Measurements from ENCODE around the gene ALKBH6. TPM values are rescaled to one million over a fixed set of nuclear protein-coding genes. Genes with fewer than 3 reads are reported as not detected.
"Not testable (repeated sequence)": the region's sequence is repeated elsewhere in the genome, so short reads cannot be mapped to it uniquely, and the experiment has no call there.

The ALKBH6 gene
- total and polyA plus RNA-seq, 8 donors = 8.8 to 187 (median 19.7) TPM

- H3K27me3 ChIP-seq = peaks cover 0 to 77% (median 42%) of the 10 kb centered on the region in 3 donors
- no peak for DNase-seq
- TF ChIP-seq CTCF (IDR thresholded peaks at IDR 0.05) (no peak), POLR2A (IDR thresholded peaks at IDR 0.05) (no peak), EP300 (IDR thresholded peaks at IDR 0.05) (no peak), POLR2AphosphoS5 (IDR thresholded peaks at IDR 0.05) (no peak)
- H3K4me3 ChIP-seq = no peak overlapping the region
- H3K27ac ChIP-seq = no peak overlapping the region
- no peaks in the 10 kb centered on the region for H3K36me3 ChIP-seq
- intact Hi-C loops (cut with DNase I; ENCODE audit: low total_unique reads) = no loop called here
- H3K4me1 ChIP-seq = peaks cover 7 to 11% (median 10%) of the 10 kb centered on the region in 4 donors
- H3K9me3 ChIP-seq = peaks cover 0 to 3% (median 0%) of the 10 kb centered on the region in 4 donors
- WGBS, 5 donors = 85 to 94% (median 87%) methylated on average over 4 to 5 of the region's 5 CpGs
These were observed 27.9 kb downstream of the ALKBH6 start for GRCh38 chr19:35986111-35986510.

- Histone ChIP-seq H3K4me3 (no peak overlapping the region), H3K27ac (no peak overlapping the region), H3K9me3 (no peaks in the 10 kb centered on the region), H3K27me3 (peaks cover 0 to 87% (median 49%) of the 10 kb centered on the region in 3 donors), H3K36me3 (no peaks in the 10 kb centered on the region), H3K4me1 (peaks cover 7 to 11% (median 10%) of the 10 kb centered on the region in 4 donors)
- intact Hi-C loops (cut with DNase I; ENCODE audit: low total_unique reads) = no loop called here
- no peak for DNase-seq
- WGBS, 5 donors = 75 to 86% (median 77%) methylated on average over 7 to 8 of the region's 8 CpGs
- TF ChIP-seq EP300 (IDR thresholded peaks at IDR 0.05) (no peak), POLR2A (IDR thresholded peaks at IDR 0.05) (no peak), POLR2AphosphoS5 (IDR thresholded peaks at IDR 0.05) (no peak), CTCF (IDR thresholded peaks at IDR 0.05) (no peak)
These were observed 30.8 kb downstream of the ALKBH6 start for GRCh38 chr19:35983177-35983576.

- peaks cover 0 to 83% (median 29%) of the 10 kb centered on the region in 3 donors for H3K27me3 ChIP-seq
- H3K9me3 ChIP-seq; H3K4me1 ChIP-seq; H3K4me3 ChIP-seq; intact Hi-C loops (cut with DNase I; ENCODE audit: low total_unique reads); H3K27ac ChIP-seq; H3K36me3 ChIP-seq; DNase-seq: not testable (repeated sequence)
- 77 to 88% (median 81%) methylated on average over 4 of the region's 4 CpGs for WGBS, 5 donors
These were observed 33.0 kb downstream of the ALKBH6 start for GRCh38 chr19:35980997-35981396.

DNA sequence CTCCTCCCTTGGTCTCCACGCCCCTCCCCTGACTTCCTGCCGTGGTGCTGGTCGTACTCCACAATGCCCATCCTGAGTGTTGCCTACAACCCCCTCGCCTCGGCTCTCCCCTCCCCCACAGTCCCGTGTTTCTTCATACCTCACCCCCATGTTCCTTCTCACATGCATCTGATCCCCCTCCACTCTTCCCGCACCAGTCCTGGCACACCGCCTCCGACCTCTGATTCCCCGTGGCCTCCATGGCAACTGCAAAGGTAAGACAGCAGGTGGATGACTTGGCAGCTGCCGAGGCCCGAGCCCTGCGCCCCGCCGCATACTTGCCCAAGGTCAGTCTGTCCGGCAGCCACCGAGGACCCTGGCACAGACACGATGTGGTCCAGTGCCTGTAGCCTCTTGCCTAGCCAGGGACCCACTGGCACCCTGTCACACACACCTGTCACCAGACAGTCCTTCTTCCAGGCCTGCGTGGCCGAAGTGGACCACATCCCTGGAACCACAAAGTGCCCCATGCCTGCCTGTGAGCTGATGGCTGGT lies 35.1 kb downstream of the ALKBH6 start:
- Histone ChIP-seq H3K27me3 (peaks cover 0 to 84% (median 16%) of the 10 kb centered on the region in 3 donors), H3K4me3 (no peak overlapping the region), H3K9me3 (no peaks in the 10 kb centered on the region), H3K36me3 (no peaks in the 10 kb centered on the region), H3K4me1 (no peaks in the 10 kb centered on the region), H3K27ac (no peak overlapping the region)
- WGBS, 5 donors = 55 to 68% (median 63%) methylated on average over 20 of the region's 20 CpGs
- DNase-seq = no peak
- intact Hi-C loops (cut with DNase I; ENCODE audit: low total_unique reads) = no loop called here
- TF ChIP-seq CTCF (IDR thresholded peaks at IDR 0.05) = no peak
- TF ChIP-seq POLR2AphosphoS5 (IDR thresholded peaks at IDR 0.05) = no peak
- TF ChIP-seq EP300 (IDR thresholded peaks at IDR 0.05) = no peak
- no peak for TF ChIP-seq POLR2A (IDR thresholded peaks at IDR 0.05)

GRCh38 chr19:35978271-35978670 lies 35.7 kb downstream of the ALKBH6 start:
- WGBS, 5 donors = 44 to 46% (median 45%) methylated on average over 5 of the region's 5 CpGs
- H3K27me3 ChIP-seq = peaks cover 0 to 84% (median 11%) of the 10 kb centered on the region in 3 donors
- no peak overlapping the region for H3K27ac ChIP-seq
- H3K36me3 ChIP-seq = no peaks in the 10 kb centered on the region
- no peak for DNase-seq
- no peaks in the 10 kb centered on the region for H3K9me3 ChIP-seq
- intact Hi-C loops (cut with DNase I; ENCODE audit: low total_unique reads) = no loop called here
- no peaks in the 10 kb centered on the region for H3K4me1 ChIP-seq
- no peak overlapping the region for H3K4me3 ChIP-seq
- no peak for TF ChIP-seq CTCF (IDR thresholded peaks at IDR 0.05)
- TF ChIP-seq POLR2A (IDR thresholded peaks at IDR 0.05) = no peak
- TF ChIP-seq POLR2AphosphoS5 (IDR thresholded peaks at IDR 0.05) = no peak
